Calu3 (cell line): ENCODE measurements around the gene SNX19. TPM values are rescaled to one million over a fixed set of nuclear protein-coding genes. Genes with fewer than 3 reads are reported as not detected.

Experiments used
- BruUV-seq: library from RNA; stranded (reverse); fragments of 400-500 nt; replicated peaks from 2 replicates; lab custom pipeline; 2021; lab: Mats Ljungman, UMichigan
- CTCF ChIA-PET: fragments of 300-600 bp; sonication (Branson Sonifier 250); formaldehyde crosslinking; loops from one replicate; lab custom pipeline; 2022; ENCODE audit warnings: antibody characterized with exemption; lab: Charles Lee
- DNase-seq: peaks from one replicate; pipeline ENCODE4 v3.0.0; 2022
- H3K27ac Mint-ChIP-seq: one replicate; pipeline ENCODE4 v1.8.0; 2022; ENCODE audit warnings: mixed read lengths; ENCODE audit not compliant: unreplicated experiment
- H3K27me3 Mint-ChIP-seq: one replicate; pipeline ENCODE4 v1.8.0; 2022; ENCODE audit warnings: mixed read lengths; ENCODE audit not compliant: unreplicated experiment
- H3K36me3 Mint-ChIP-seq: one replicate; pipeline ENCODE4 v1.8.0; 2022; ENCODE audit warnings: mild to moderate bottlenecking, moderate library complexity, mixed read lengths; ENCODE audit not compliant: insufficient read depth, unreplicated experiment
- H3K4me1 Mint-ChIP-seq: one replicate; pipeline ENCODE4 v1.8.0; 2022; ENCODE audit warnings: mild to moderate bottlenecking, low read depth, mixed read lengths; ENCODE audit not compliant: unreplicated experiment
- H3K4me3 Mint-ChIP-seq: one replicate; pipeline ENCODE4 v1.8.0; 2022; ENCODE audit warnings: mild to moderate bottlenecking, low read depth, moderate library complexity, mixed read lengths; ENCODE audit not compliant: unreplicated experiment
- H3K9me3 Mint-ChIP-seq: one replicate; pipeline ENCODE4 v1.8.0; 2022; ENCODE audit warnings: low read depth, mixed read lengths; ENCODE audit not compliant: unreplicated experiment
- intact Hi-C: fragments of 100-400 bp; cut with micrococcal nuclease; formaldehyde crosslinking; loops from one replicate; pipeline ENCODE4 v1.10.0; 2022; ENCODE audit not compliant: unreplicated experiment
- total RNA-seq: library from RNA; stranded (reverse); gene quantifications from 2 replicates; pipeline ENCODE4 v1.2.3, GENCODE V29; 2022
- TF ChIP-seq, protein P1 (sequence below): fragments of 200-600 bp; IDR thresholded peaks from one replicate; pipeline ENCODE4 v1.8.0; 2022; ENCODE audit warnings: antibody characterized with exemption; ENCODE audit not compliant: unreplicated experiment

Gene SNX19
- total RNA-seq, 1 experiment from 2014 or later = 39.8 TPM

DNA sequence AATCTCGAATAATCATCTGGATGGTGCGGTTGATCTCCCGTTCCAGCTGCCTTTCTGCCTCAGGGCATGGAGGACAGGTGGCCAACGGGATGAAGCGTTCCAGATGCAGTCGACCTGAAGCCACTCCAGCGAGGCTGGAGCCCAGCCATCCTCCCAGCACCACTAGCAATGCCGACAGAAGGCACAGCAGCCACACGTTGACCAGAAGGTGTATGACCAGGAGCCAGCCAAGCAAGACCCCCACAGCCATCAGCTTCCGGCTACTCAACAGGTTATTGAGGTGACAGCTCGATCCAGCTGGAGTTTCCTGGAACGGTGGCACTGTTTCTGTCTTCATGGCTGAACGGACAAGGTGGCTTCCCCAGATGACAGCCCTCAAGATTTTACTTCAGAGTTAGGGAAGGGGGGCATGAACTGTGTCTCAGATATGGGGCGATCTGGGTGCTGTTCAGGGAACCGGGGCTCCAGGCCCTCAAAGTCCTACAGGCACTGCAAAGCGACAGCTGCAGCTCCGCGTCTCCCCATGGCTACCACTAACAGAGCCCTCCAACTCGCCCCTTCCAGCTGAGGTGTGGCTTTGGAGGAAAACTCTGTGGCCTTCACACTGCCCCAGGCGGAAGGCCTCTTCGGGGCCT, 559 bp downstream of the SNX19 start:
- TSS peak; percentile 31 for BruUV-seq
- DNase-seq = no peak
- CTCF ChIA-PET = interaction anchor here (1.7 kb wide), 1 partner anchor 16 kb away, joined by 7 read pairs; no protein-coding TSS in a partner anchor
- H3K9me3 Mint-ChIP-seq = no peaks in the 10 kb centered on the region
- peak overlapping the region; percentile 70 for H3K4me3 Mint-ChIP-seq
- TF ChIP-seq, protein P1, sequence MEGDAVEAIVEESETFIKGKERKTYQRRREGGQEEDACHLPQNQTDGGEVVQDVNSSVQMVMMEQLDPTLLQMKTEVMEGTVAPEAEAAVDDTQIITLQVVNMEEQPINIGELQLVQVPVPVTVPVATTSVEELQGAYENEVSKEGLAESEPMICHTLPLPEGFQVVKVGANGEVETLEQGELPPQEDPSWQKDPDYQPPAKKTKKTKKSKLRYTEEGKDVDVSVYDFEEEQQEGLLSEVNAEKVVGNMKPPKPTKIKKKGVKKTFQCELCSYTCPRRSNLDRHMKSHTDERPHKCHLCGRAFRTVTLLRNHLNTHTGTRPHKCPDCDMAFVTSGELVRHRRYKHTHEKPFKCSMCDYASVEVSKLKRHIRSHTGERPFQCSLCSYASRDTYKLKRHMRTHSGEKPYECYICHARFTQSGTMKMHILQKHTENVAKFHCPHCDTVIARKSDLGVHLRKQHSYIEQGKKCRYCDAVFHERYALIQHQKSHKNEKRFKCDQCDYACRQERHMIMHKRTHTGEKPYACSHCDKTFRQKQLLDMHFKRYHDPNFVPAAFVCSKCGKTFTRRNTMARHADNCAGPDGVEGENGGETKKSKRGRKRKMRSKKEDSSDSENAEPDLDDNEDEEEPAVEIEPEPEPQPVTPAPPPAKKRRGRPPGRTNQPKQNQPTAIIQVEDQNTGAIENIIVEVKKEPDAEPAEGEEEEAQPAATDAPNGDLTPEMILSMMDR = no peak
- peaks cover 17% of the 10 kb centered on the region for H3K36me3 Mint-ChIP-seq
- H3K4me1 Mint-ChIP-seq = no peaks in the 10 kb centered on the region
- intact Hi-C loops = no loop called here
- peaks cover 24% of the 10 kb centered on the region for H3K27me3 Mint-ChIP-seq
- H3K27ac Mint-ChIP-seq = no peak overlapping the region

DNA sequence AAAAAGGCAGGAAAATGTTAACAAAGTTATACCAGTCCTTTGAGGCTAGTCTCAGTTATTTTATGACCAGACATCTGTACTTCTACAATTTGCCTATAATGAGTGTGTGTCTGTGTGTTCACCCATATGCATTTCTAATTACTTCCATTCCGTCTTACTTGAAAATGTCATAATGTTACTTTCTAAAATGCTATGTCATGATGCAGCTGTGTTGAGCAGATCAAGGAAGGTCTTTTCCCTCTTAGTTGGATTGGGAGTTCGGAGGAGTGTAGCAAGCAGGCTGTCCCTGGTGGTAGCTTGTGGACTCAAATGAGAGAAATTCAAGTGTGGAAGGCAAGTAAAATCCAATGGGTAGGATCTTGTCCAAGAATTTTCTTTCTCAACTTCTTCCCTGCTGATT, 3.0 kb downstream of the SNX19 start:
- TF ChIP-seq, protein P1 = no peak
- BruUV-seq = no TSS peak
- Mint-ChIP-seq H3K4me1 (peaks cover 11% of the 10 kb centered on the region), H3K27me3 (peaks cover 4% of the 10 kb centered on the region), H3K4me3 (no peak overlapping the region), H3K36me3 (peaks cover 17% of the 10 kb centered on the region), H3K9me3 (no peaks in the 10 kb centered on the region), H3K27ac (no peak overlapping the region)
- DNase-seq = no peak
- intact Hi-C loops = no loop called here
- CTCF ChIA-PET = no interaction called here

DNA sequence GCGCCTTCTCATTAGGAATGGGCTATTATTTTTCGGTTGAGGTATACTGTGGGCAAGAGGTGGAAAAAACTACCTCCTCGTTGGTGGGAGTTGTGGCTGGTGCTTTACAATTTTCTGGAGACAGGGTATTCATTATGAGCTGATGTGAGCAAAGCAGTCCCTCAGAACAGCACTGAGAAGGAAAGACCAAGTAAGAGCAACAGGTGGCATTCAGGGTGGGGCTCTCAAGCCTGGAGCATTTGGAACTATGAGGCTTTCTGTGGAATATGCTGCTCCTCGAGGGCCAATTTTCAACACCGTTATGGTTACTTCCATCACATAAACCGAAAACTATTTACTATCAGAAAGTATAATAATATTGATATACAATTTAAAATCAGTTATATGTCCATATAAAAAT, 3.7 kb downstream of the SNX19 start:
- no peaks in the 10 kb centered on the region for H3K27me3 Mint-ChIP-seq
- intact Hi-C loops = no loop called here
- DNase-seq = no peak
- H3K4me3 Mint-ChIP-seq = no peak overlapping the region
- peaks cover 22% of the 10 kb centered on the region for H3K36me3 Mint-ChIP-seq
- H3K9me3 Mint-ChIP-seq = no peaks in the 10 kb centered on the region
- no TSS peak for BruUV-seq
- TF ChIP-seq, protein P1 = no peak
- CTCF ChIA-PET = no interaction called here
- H3K27ac Mint-ChIP-seq = no peak overlapping the region
- peaks cover 11% of the 10 kb centered on the region for H3K4me1 Mint-ChIP-seq

DNA sequence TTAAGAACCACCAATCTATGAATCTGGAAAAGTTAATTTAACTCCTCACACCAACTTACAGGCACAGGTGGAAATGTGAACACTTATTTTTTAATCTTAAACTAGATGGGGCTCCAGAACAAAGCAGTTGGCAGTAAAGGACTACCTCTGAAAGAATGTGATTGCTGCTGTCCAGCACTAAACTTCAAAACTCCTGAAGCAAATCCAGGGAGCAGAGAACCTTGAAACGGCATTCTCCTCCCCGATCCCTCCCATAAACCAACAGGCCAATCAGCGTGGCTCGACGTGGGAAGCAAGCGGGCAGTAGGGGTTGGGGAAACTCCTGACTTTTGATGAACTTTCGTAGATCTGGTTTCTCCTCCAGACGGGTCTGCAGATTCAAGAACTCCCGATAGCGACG, 5.0 kb downstream of the SNX19 start:
- no peak overlapping the region for H3K4me3 Mint-ChIP-seq
- H3K4me1 Mint-ChIP-seq = peaks cover 11% of the 10 kb centered on the region
- BruUV-seq = no TSS peak
- DNase-seq = no peak
- TF ChIP-seq, protein P1 = no peak
- no peaks in the 10 kb centered on the region for H3K9me3 Mint-ChIP-seq
- CTCF ChIA-PET = no interaction called here
- H3K27ac Mint-ChIP-seq = no peak overlapping the region
- H3K27me3 Mint-ChIP-seq = no peaks in the 10 kb centered on the region
- intact Hi-C loops = no loop called here
- peaks cover 18% of the 10 kb centered on the region for H3K36me3 Mint-ChIP-seq
